ENCODE results near the gene KCNN3.

Gene KCNN3

GRCh38 chr1:154797175-154797574 is 72.9 kb downstream of the KCNN3 start:
- ATAC-seq, result no peak
- TF ChIP-seq ISL1 (CRISPR knock-in tag; IDR thresholded peaks at IDR 0.05) (no peak), ESRRG (CRISPR knock-in tag; IDR thresholded peaks at IDR 0.05) (no peak), TSHZ2 (CRISPR knock-in tag; IDR thresholded peaks at IDR 0.05) (no peak), SNAI2 (CRISPR knock-in tag; IDR thresholded peaks at IDR 0.05) (no peak), CSDC2 (CRISPR knock-in tag; IDR thresholded peaks at IDR 0.05) (no peak), PATZ1 (CRISPR knock-in tag; IDR thresholded peaks at IDR 0.05; ENCODE audit: borderline replicate concordance) (no peak), POU6F1 (CRISPR knock-in tag; IDR thresholded peaks at IDR 0.05; ENCODE audit: borderline replicate concordance, low read depth) (no peak), OSR1 (CRISPR knock-in tag; IDR thresholded peaks at IDR 0.05) (no peak), GLIS3 (CRISPR knock-in tag; IDR thresholded peaks at IDR 0.05) (no peak), ZNF70 (CRISPR knock-in tag; IDR thresholded peaks at IDR 0.05) (no peak), ZFP3 (CRISPR knock-in tag; IDR thresholded peaks at IDR 0.05) (no peak), TCF4 (CRISPR knock-in tag; IDR thresholded peaks at IDR 0.05; ENCODE audit: borderline replicate concordance) (no peak), CREB5 (CRISPR knock-in tag; IDR thresholded peaks at IDR 0.05; ENCODE audit: low read depth) (no peak), ZFP30 (CRISPR knock-in tag; IDR thresholded peaks at IDR 0.05) (no peak), TOX (CRISPR knock-in tag; IDR thresholded peaks at IDR 0.05; ENCODE audit: borderline replicate concordance) (no peak), ZNF565 (CRISPR knock-in tag; conservative IDR thresholded peaks at IDR 0.05; ENCODE audit: low read depth) (no peak), RARB (CRISPR knock-in tag; IDR thresholded peaks at IDR 0.05) (no peak)

- TF ChIP-seq PATZ1 (CRISPR knock-in tag; IDR thresholded peaks at IDR 0.05; ENCODE audit: borderline replicate concordance) (no peak), OSR1 (CRISPR knock-in tag; IDR thresholded peaks at IDR 0.05) (no peak), ZNF8 (CRISPR knock-in tag; IDR thresholded peaks at IDR 0.05) (no peak), CSRNP3 (CRISPR knock-in tag; IDR thresholded peaks at IDR 0.05) (no peak)
- ATAC-seq, result no peak
Observed at GRCh38 chr1:154796303-154796892, 73.7 kb downstream of the KCNN3 start.

- no peak for ATAC-seq
- TF ChIP-seq RARB (CRISPR knock-in tag; IDR thresholded peaks at IDR 0.05) (no peak), SNAI2 (CRISPR knock-in tag; IDR thresholded peaks at IDR 0.05) (no peak), PPARA (CRISPR knock-in tag; IDR thresholded peaks at IDR 0.05; ENCODE audit: borderline replicate concordance) (no peak), TCF4 (CRISPR knock-in tag; IDR thresholded peaks at IDR 0.05; ENCODE audit: borderline replicate concordance) (no peak), GLIS3 (CRISPR knock-in tag; IDR thresholded peaks at IDR 0.05) (no peak), ZNF8 (CRISPR knock-in tag; IDR thresholded peaks at IDR 0.05) (no peak), CSDC2 (CRISPR knock-in tag; IDR thresholded peaks at IDR 0.05) (no peak), BACH2 (CRISPR knock-in tag; IDR thresholded peaks at IDR 0.05; ENCODE audit: borderline replicate concordance) (no peak)
Observed at GRCh38 chr1:154794608-154795007, 75.5 kb downstream of the KCNN3 start.

Data from SK-N-SH treated with all-trans-retinoic acid at 6 μM for 48 hours (cell line).